RWPE1 (cell line): Measurements from ENCODE around the gene SLC25A12.
A peak's percentile ranks its signal among the peaks of the same experiment; 100 is the strongest.

Experiments
- CTCF ChIA-PET: fragments of 350-600 bp; sonication (Branson Sonifier 250); formaldehyde crosslinking; extraction: SDS; loops from one replicate; lab custom pipeline; 2021; lab: Yijun Ruan, JAX
- POLR2A ChIA-PET: fragments of 400-600 bp; formaldehyde crosslinking; extraction: SDS; loops from one replicate; lab custom pipeline; 2020; ENCODE audit warnings: antibody characterized with exemption; ENCODE audit not compliant: low non-redundant PET; lab: Yijun Ruan, JAX
- DNase-seq: peaks from one replicate; pipeline ENCODE4 v3.0.0; 2012; ENCODE audit warnings: low spot score
- H3K27ac ChIP-seq: fragments of 450-650 bp; 2 replicates; pipeline ENCODE4 v1.5.1; 2017
- TF ChIP-seq, protein P1 (sequence below): fragments of 450-650 bp; conservative IDR thresholded peaks from 2 replicates; pipeline ENCODE4 v1.5.1; 2017; ENCODE audit warnings: low read depth, mild to moderate bottlenecking

Gene SLC25A12

DNA sequence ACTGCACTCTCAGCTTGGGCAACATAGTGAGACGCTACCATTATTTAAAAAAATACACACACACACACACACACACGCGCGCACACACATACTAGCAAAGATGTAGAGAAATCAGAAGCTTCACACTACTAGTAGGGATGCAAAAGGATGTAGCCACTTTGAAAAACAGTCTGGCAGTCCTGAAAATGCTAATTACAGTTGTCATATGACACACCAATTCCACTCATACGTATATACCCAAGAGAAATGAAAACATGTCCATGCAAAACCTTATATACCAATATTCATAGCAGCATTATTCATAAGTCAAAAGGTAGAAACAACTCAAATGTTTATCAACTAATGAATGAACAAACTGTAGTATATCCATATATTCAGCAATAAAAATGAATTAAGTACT is 90.3 kb downstream of the SLC25A12 start:
- TF ChIP-seq, protein P1, sequence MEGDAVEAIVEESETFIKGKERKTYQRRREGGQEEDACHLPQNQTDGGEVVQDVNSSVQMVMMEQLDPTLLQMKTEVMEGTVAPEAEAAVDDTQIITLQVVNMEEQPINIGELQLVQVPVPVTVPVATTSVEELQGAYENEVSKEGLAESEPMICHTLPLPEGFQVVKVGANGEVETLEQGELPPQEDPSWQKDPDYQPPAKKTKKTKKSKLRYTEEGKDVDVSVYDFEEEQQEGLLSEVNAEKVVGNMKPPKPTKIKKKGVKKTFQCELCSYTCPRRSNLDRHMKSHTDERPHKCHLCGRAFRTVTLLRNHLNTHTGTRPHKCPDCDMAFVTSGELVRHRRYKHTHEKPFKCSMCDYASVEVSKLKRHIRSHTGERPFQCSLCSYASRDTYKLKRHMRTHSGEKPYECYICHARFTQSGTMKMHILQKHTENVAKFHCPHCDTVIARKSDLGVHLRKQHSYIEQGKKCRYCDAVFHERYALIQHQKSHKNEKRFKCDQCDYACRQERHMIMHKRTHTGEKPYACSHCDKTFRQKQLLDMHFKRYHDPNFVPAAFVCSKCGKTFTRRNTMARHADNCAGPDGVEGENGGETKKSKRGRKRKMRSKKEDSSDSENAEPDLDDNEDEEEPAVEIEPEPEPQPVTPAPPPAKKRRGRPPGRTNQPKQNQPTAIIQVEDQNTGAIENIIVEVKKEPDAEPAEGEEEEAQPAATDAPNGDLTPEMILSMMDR = no peak
- ChIA-PET CTCF (no interaction called here), POLR2A (interaction anchor here (0.6 kb wide), 1 partner anchor 130 kb away, joined by 3 read pairs; no protein-coding TSS in a partner anchor)

DNA sequence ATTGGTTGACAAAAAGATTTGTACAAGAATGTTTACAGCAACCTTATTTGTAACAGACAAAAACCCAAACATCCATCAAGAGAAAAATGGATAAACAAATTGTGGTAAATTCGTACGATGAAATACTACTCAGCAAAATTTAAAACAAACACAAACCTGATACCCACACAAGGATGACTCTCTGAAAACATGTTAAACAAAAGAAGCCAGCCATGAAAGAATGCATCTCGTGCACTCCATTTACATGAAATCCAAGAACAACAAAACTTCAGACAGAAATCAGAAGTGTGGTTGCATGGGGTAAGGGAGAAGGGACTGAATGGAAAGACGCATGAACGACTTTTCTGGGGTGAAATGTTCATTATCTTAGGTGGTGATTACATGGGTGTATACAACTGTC is 93.4 kb downstream of the SLC25A12 start:
- CTCF ChIA-PET = interaction anchor here (0.6 to 0.9 kb wide), 2 partner anchors 44 to 313 kb away, joined by 3 to 4 read pairs; no protein-coding TSS in a partner anchor
- TF ChIP-seq, protein P1 = no peak
- no peak for DNase-seq
- no peak overlapping the region for H3K27ac ChIP-seq
- POLR2A ChIA-PET = no interaction called here

More for the DNA sequence above, 90.3 kb downstream of the SLC25A12 start:
- no peak overlapping the region for H3K27ac ChIP-seq
- DNase-seq = no peak

DNA sequence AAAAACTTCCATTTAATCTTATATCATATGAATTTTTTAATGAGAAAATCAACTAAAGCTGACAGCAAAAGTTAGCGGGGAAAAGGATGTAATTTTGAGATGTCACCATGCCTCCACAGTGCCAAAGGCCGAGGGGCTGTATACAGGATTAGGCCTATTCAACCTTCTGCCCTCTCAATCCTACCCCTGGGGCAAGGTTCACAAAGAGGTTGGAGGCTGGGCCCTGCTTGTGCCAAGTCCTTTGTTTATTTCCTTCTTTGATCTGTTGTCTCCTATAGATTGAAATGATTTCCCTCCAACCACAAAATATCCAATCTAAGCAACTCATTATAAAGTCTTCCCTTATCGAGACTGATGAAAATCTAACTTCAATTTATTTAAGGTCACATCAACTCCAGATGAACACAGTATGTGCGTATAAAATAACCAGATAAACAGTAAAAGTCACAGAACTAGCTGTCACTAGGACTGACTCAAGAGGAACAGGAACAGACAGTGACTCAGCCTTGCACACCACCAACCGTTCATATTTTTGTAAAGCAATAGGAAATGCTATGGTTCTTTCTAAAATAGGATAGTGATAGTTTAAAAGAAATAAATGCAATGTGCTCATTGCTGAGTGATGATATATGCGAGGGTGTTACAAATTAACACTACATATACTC is 95.8 kb downstream of the SLC25A12 start:
- TF ChIP-seq, protein P1 = no peak
- CTCF ChIA-PET = interaction anchor here (0.6 kb wide), 1 partner anchor 95 kb away, joined by 3 read pairs; no protein-coding TSS in a partner anchor
- DNase-seq = peak; percentile 25
- H3K27ac ChIP-seq = no peak overlapping the region
- POLR2A ChIA-PET = no interaction called here

DNA sequence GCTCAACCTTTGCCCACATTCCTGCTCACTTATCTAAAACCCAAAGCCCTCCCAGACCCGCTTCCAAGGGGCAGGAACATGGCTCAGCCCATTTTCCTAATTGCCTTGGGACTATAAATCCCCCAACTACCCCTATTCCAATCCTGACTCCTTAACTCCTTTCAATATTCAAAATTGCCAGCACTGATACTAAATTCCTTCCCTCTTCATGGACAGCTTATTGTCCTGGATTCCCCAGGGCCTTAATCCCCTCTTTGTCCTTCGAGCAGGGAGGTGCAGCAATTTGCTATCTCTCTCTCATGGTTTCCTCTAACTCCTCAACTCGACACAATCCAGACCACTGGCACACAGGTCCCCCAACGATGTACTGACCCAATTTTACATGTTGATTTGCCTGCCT is 99.1 kb downstream of the SLC25A12 start:
- DNase-seq = no peak
- H3K27ac ChIP-seq = no peak overlapping the region
- POLR2A ChIA-PET = no interaction called here
- CTCF ChIA-PET = interaction anchor here (0.5 to 0.7 kb wide), 2 partner anchors 9 to 730 kb away, joined by 4 to 7 read pairs; no protein-coding TSS in a partner anchor
- TF ChIP-seq, protein P1 = no peak

DNA sequence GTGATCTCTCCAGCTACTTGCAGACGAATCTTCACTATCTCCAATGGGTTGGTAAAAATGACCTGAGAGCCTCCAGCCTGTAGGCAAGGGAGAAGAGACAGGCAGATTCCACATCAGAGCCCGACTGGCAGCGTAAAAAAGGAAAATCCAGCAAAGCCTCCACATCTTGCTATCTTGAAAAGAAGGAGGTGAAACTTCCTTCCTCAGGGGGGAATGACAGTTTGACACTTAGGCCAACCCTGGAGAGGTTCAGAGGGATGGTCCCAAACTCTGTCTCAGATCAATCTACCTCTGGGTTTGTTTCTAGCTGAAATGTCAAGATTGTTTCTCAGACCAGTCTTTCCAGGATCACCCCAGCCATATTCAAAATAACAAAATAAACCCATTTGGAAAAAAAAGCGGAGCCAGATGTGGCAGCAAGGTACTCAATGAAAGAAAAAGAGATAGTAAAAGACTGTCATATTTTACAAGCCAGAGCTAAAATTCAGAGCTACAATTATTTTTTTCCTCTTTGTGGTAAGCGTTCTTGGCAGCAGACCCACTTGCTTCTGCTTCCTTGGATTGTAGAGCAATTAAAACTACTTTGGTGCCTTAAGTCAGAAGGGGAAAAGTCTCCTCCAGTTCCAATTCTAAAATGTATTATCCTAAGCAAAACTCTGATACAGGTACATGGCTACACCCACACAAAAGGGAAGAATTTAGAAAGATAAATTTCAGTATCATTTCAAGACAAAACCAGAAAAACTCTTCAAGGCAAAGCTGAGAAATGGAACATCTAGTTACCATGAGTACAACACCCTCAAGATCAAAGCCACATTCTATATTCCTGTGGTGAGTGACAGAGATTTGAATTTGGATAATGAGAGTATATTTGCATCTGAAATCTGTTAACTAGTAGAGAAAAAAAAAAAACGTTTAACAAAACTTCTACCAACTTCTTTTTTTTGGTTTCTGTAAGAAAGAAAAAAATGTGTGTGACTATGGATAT is 100.1 kb downstream of the SLC25A12 start:
- ChIA-PET CTCF (interaction anchor here (0.7 kb wide), 2 partner anchors 643 to 729 kb away, joined by 3 to 7 read pairs; no protein-coding TSS in a partner anchor), POLR2A (no interaction called here)

More for the DNA sequence above, 100.1 kb downstream of the SLC25A12 start:
- no peak overlapping the region for H3K27ac ChIP-seq
- no peak for DNase-seq
- TF ChIP-seq, protein P1 = no peak
